HCT116 (cell line): ENCODE measurements around the gene NTN3. TPM values are rescaled to one million over a fixed set of nuclear protein-coding genes. Genes with fewer than 3 reads are reported as not detected.

Experiments
- ATAC-seq: fragments of 200-7000 bp; cut with Tn5 transposase; 2 replicates; pipeline ENCODE4 v1.9.1; 2020; ENCODE audit warnings: mild to moderate bottlenecking, moderate library complexity
- BruUV-seq: library from RNA; stranded (reverse); fragments of 400-500 nt; replicated peaks from 2 replicates; lab custom pipeline; 2021; lab: Mats Ljungman, UMichigan
- CTCF ChIA-PET: fragments of 300-600 bp; sonication (Branson Sonifier 250); formaldehyde crosslinking; loops from one replicate; lab custom pipeline; 2021; ENCODE audit warnings: antibody characterized with exemption; lab: Charles Lee
- POLR2A ChIA-PET: fragments of 300-600, 350-600 bp; sonication (Branson Sonifier 250); formaldehyde crosslinking; loops from one replicate; lab custom pipeline; 2021; ENCODE audit warnings: antibody characterized with exemption; lab: Charles Lee
- RAD21 ChIA-PET, 2 experiments: fragments of 300-600 bp; sonication (Branson Sonifier 250); formaldehyde crosslinking; loops; one replicate each; lab custom pipeline; 2023; ENCODE audit warnings: low total read pairs in 2 of 2; ENCODE audit not compliant: uncharacterized antibody in 2 of 2, unreplicated experiment in 2 of 2, low non-redundant PET in 1 of 2; lab: Charles Lee
- DNase-seq: peaks from one replicate; pipeline ENCODE4 v3.0.0-alpha.2; 2010; ENCODE audit warnings: low read depth, low spot score
- H2AFZ ChIP-seq: fragments of 200-600 bp; shearing (Covaris generic), sonication (generic); 2 replicates; pipeline ENCODE4 v1.6.1; 2017; ENCODE audit warnings: low read depth, mixed run types, mixed read lengths, antibody characterized with exemption, low read length; ENCODE audit not compliant: poor library complexity, severe bottlenecking
- H3K27ac ChIP-seq: 2 replicates; pipeline ENCODE4 v1.5.1; 2012; ENCODE audit warnings: low read depth, low read length
- H3K27me3 ChIP-seq: fragments of 200-600 bp; sonication (generic); 2 replicates; pipeline ENCODE4 v1.6.1; 2016; ENCODE audit warnings: mixed run types, low read length, mixed read lengths; ENCODE audit not compliant: insufficient read depth
- H3K36me3 ChIP-seq, 2 experiments: fragments of 200-500 bp in 1 of 2; fragments of 200-600 bp in 1 of 2; sonication (Bioruptor generic) in 1 of 2; sonication (generic) in 1 of 2; 2 replicates each; pipeline versions ENCODE4 v1.5.1 to v1.6.1; 2014 to 2016; ENCODE audit warnings: low read length in 2 of 2, inconsistent platforms in 1 of 2, mixed read lengths in 1 of 2, mixed run types in 1 of 2; ENCODE audit not compliant: insufficient read depth in 2 of 2, control insufficient read depth in 1 of 2
- H3K4me1 ChIP-seq, 2 experiments: fragments of 200-600 bp in 1 of 2; sonication (generic) in 1 of 2; 2 replicates each; pipeline versions ENCODE4 v1.5.1 to v1.6.1; 2012 to 2017; ENCODE audit warnings: low read length in 2 of 2, inconsistent platforms in 1 of 2, mild to moderate bottlenecking in 1 of 2, mixed read lengths in 1 of 2, mixed run types in 1 of 2, moderate library complexity in 1 of 2; ENCODE audit not compliant: insufficient read depth in 2 of 2, control insufficient read depth in 1 of 2
- H3K4me2 ChIP-seq: fragments of 200-600 bp; sonication (generic); 2 replicates; pipeline ENCODE4 v1.6.1; 2017; ENCODE audit warnings: mixed run types, low read length, mixed read lengths
- H3K4me3 ChIP-seq, 2 experiments: fragments of 200-600 bp in 1 of 2; sonication (generic) in 1 of 2; replicated peaks in 1 of 2; 2 replicates each; pipeline ENCODE4 v1.5.1; 2011 to 2016; ENCODE audit warnings: low read length in 2 of 2, control low read depth in 1 of 2, low read depth in 1 of 2, mild to moderate bottlenecking in 1 of 2, mixed read lengths in 1 of 2, mixed run types in 1 of 2
- H3K79me2 ChIP-seq: fragments of 200-600 bp; sonication (generic); 2 replicates; pipeline ENCODE4 v1.6.1; 2017; ENCODE audit warnings: mild to moderate bottlenecking, mixed run types, low read length, moderate library complexity, mixed read lengths; ENCODE audit not compliant: insufficient read depth
- H3K9ac ChIP-seq: fragments of 200-600 bp; sonication (generic); 2 replicates; pipeline ENCODE4 v1.6.1; 2016; ENCODE audit warnings: low read length, mixed read lengths
- H3K9me2 ChIP-seq: fragments of 200-600 bp; sonication (generic), shearing (Covaris generic); 2 replicates; pipeline ENCODE4 v1.6.1; 2017; ENCODE audit warnings: mixed run types, mild to moderate bottlenecking, moderate library complexity; ENCODE audit not compliant: insufficient read depth
- H3K9me3 ChIP-seq, 2 experiments: fragments of 200-500 bp in 1 of 2; fragments of 200-600 bp in 1 of 2; sonication (Bioruptor generic) in 1 of 2; sonication (generic) in 1 of 2; 2 replicates each; pipeline ENCODE4 v1.6.1; 2014 to 2017; ENCODE audit warnings: low read length in 2 of 2, mixed read lengths in 2 of 2, inconsistent platforms in 1 of 2, low read depth in 1 of 2, mild to moderate bottlenecking in 1 of 2, mixed run types in 1 of 2, moderate library complexity in 1 of 2; ENCODE audit not compliant: control insufficient read depth in 1 of 2, insufficient read depth in 1 of 2
- H4K20me1 ChIP-seq: fragments of 200-600 bp; sonication (generic), shearing (Covaris generic); 2 replicates; pipeline ENCODE4 v1.6.1; 2017; ENCODE audit warnings: mixed run types, mild to moderate bottlenecking, moderate library complexity; ENCODE audit not compliant: insufficient read depth
- CBX3 ChIP-seq: IDR thresholded peaks from 2 replicates; pipeline ENCODE4 v1.6.1; 2012; ENCODE audit warnings: low read depth
- CEBPB ChIP-seq: IDR thresholded peaks from 2 replicates; pipeline ENCODE4 v1.6.1; 2012; ENCODE audit warnings: low read depth
- CTCF ChIP-seq, 3 experiments: fragments of 200-600 bp in 1 of 3; sonication (generic) in 1 of 3; IDR thresholded peaks in 2 of 3; conservative IDR thresholded peaks in 1 of 3; 2 replicates each; pipeline ENCODE4 v1.5.1; 2012 to 2017; ENCODE audit warnings: low read depth in 2 of 3, low read length in 2 of 3, antibody characterized with exemption in 1 of 3, borderline replicate concordance in 1 of 3, control low read depth in 1 of 3, mild to moderate bottlenecking in 1 of 3, mixed read lengths in 1 of 3, mixed run types in 1 of 3, moderate library complexity in 1 of 3; ENCODE audit not compliant: insufficient read depth in 1 of 3
- EGR1 ChIP-seq: IDR thresholded peaks from 2 replicates; pipeline ENCODE4 v1.6.1; 2012; ENCODE audit warnings: low read depth
- ELF1 ChIP-seq: IDR thresholded peaks from 2 replicates; pipeline ENCODE4 v1.6.1; 2012; ENCODE audit warnings: low read depth, borderline replicate concordance
- EZH2 ChIP-seq: fragments of 200-600 bp; sonication (generic); IDR thresholded peaks from 2 replicates; pipeline ENCODE4 v1.6.1; 2017; ENCODE audit warnings: antibody characterized with exemption, mixed run types
- EZH2phosphoT487 ChIP-seq: fragments of 200-600 bp; IDR thresholded peaks from 2 replicates; pipeline ENCODE4 v1.6.1; 2018; ENCODE audit warnings: antibody characterized with exemption, borderline replicate concordance
- FOSL1 ChIP-seq: IDR thresholded peaks from 2 replicates; pipeline ENCODE4 v1.6.1; 2012; ENCODE audit warnings: low read depth
- JUND ChIP-seq: IDR thresholded peaks from 2 replicates; pipeline ENCODE4 v1.6.1; 2012
- MAX ChIP-seq: IDR thresholded peaks from 2 replicates; pipeline ENCODE4 v1.6.1; 2012
- POLR2A ChIP-seq: IDR thresholded peaks from 2 replicates; pipeline ENCODE4 v1.7.0; 2011; ENCODE audit warnings: borderline replicate concordance; ENCODE audit not compliant: insufficient read depth, insufficient read length; ENCODE audit errors: extremely low read depth
- RAD21 ChIP-seq: IDR thresholded peaks from 2 replicates; pipeline ENCODE4 v1.6.1; 2012; ENCODE audit warnings: low read depth, mild to moderate bottlenecking
- SIN3A ChIP-seq: IDR thresholded peaks from 2 replicates; pipeline ENCODE4 v1.6.1; 2012; ENCODE audit warnings: low read depth
- YY1 ChIP-seq: IDR thresholded peaks from 2 replicates; pipeline ENCODE4 v1.6.1; 2011; ENCODE audit warnings: low read length, low read depth, moderate library complexity, mild to moderate bottlenecking; ENCODE audit not compliant: insufficient replicate concordance; ENCODE audit errors: extremely low read depth
- ZFX ChIP-seq: fragments of 450-650 bp; IDR thresholded peaks from 2 replicates; pipeline ENCODE4 v1.6.1; 2017
- ZNF274 ChIP-seq: fragments of 200-500 bp; sonication (Bioruptor generic); IDR thresholded peaks from 2 replicates; pipeline ENCODE4 v1.6.1; 2014; ENCODE audit warnings: mild to moderate bottlenecking, low read depth, low read length, inconsistent platforms
- intact Hi-C: fragments of 100-400 bp; cut with micrococcal nuclease; formaldehyde crosslinking; loops from 2 replicates; pipeline ENCODE4 v1.10.0; 2022
- total RNA-seq: library from RNA; stranded (reverse); gene quantifications from one replicate; pipeline ENCODE4 v1.2.1, GENCODE V29; 2021; ENCODE audit not compliant: unreplicated experiment
- TF ChIP-seq, protein P1 (sequence below): IDR thresholded peaks from 2 replicates; pipeline ENCODE4 v1.6.1; 2012; ENCODE audit warnings: low read depth
- TF ChIP-seq, protein P2 (sequence below): IDR thresholded peaks from 2 replicates; pipeline ENCODE4 v1.6.1; 2012

The NTN3 gene
- total RNA-seq, 1 experiment from 2014 or later = 0.30 TPM

DNA sequence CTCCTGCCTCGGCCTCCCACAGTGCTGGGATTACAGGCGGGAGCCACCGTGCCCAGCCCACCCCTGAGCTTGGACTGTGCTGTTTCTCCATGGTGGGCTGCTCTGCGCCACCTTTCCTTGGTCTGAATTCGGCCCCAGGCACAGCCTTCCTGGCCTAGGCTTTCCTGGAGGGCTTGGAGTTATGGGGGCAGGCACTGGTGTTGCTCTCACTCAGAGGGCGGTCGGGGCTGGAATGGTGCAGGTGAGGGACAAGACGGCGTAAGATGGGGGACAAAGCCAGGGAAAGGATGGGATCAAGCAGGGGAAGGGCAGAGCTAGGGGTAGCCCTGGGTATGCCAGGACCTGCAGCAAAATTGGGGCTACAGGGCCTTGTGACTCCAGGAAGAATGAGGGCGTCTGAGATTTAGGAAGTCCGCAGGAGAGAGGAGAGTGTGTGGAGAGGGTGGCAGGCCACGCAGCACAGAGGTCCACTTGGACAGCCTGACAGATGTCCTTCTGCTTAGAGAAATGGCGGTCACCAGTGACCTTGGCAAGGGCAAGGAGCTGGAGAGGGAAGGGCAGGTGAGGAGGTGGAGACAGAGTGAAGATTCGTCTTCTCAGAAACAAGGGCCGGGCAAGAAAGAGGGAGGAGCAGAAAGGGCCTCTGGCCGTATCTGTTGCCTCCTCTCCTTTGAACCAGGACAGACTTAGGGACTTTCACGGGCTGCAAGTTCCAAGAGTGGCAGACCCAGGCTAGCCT lies 41.1 kb downstream of the NTN3 start:
- Histone ChIP-seq H3K9me3 (no peaks in the 10 kb centered on the region), H2AFZ (no peak overlapping the region), H3K27me3 (no peaks in the 10 kb centered on the region), H3K4me2 (no peak overlapping the region), H3K79me2 (peaks cover 34% of the 10 kb centered on the region), H3K27ac (no peak overlapping the region; the same call in 1 of the 2 replicates), H4K20me1 (peaks cover 5% of the 10 kb centered on the region; the same call in 1 of the 2 replicates), H3K9me2 (no peaks in the 10 kb centered on the region), H3K36me3 (no peaks in the 10 kb centered on the region), H3K4me1 (peaks cover 20 to 37% of the 10 kb centered on the region in 2 experiments), H3K9ac (0 out of 2 replicates have a peak overlapping the region, but pooled peaks have one; percentile 1), H3K4me3 (no peak overlapping the region)
- ChIA-PET RAD21 (no interaction called here), POLR2A (no interaction called here), CTCF (interaction anchor here (0.5 to 1.1 kb wide), 2 partner anchors 11 to 26 kb away, joined by 3 to 5 read pairs; partner anchors contain the start of gene PDPK1)
- intact Hi-C loops = no loop called here
- ATAC-seq = no peak
- no peak for DNase-seq
- BruUV-seq = no TSS peak
- TF ChIP-seq POLR2A (no peak), CEBPB (no peak), CTCF (IDR thresholded peaks at IDR 0.05 in 2 of 3, conservative IDR thresholded peaks at IDR 0.05 in 1 of 3; ENCODE audit: borderline replicate concordance in 1 of 3, insufficient read depth in 1 of 3, low read depth in 2 of 3, low read length in 2 of 3) (no peak), FOSL1 (no peak), EZH2 (no peak), ZFX (no peak), CBX3 (no peak), JUND (no peak), YY1 (no peak), ZNF274 (no peak), EZH2phosphoT487 (no peak), MAX (no peak), EGR1 (no peak), ELF1 (no peak), SIN3A (no peak), RAD21 (no peak)
- TF ChIP-seq, protein P1, sequence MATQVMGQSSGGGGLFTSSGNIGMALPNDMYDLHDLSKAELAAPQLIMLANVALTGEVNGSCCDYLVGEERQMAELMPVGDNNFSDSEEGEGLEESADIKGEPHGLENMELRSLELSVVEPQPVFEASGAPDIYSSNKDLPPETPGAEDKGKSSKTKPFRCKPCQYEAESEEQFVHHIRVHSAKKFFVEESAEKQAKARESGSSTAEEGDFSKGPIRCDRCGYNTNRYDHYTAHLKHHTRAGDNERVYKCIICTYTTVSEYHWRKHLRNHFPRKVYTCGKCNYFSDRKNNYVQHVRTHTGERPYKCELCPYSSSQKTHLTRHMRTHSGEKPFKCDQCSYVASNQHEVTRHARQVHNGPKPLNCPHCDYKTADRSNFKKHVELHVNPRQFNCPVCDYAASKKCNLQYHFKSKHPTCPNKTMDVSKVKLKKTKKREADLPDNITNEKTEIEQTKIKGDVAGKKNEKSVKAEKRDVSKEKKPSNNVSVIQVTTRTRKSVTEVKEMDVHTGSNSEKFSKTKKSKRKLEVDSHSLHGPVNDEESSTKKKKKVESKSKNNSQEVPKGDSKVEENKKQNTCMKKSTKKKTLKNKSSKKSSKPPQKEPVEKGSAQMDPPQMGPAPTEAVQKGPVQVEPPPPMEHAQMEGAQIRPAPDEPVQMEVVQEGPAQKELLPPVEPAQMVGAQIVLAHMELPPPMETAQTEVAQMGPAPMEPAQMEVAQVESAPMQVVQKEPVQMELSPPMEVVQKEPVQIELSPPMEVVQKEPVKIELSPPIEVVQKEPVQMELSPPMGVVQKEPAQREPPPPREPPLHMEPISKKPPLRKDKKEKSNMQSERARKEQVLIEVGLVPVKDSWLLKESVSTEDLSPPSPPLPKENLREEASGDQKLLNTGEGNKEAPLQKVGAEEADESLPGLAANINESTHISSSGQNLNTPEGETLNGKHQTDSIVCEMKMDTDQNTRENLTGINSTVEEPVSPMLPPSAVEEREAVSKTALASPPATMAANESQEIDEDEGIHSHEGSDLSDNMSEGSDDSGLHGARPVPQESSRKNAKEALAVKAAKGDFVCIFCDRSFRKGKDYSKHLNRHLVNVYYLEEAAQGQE = no peak
- TF ChIP-seq, protein P2, sequence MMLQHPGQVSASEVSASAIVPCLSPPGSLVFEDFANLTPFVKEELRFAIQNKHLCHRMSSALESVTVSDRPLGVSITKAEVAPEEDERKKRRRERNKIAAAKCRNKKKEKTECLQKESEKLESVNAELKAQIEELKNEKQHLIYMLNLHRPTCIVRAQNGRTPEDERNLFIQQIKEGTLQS = no peak
